HEK293T (cell line): Measurements from ENCODE around the gene PRR36.

ENCODE experiments used
- CTCF ChIA-PET: fragments of 350-600 bp; formaldehyde crosslinking; extraction: SDS; loops from one replicate; lab custom pipeline; 2021; ENCODE audit warnings: antibody characterized with exemption, inconsistent platforms; lab: Yijun Ruan, JAX
- POLR2A ChIA-PET: fragments of 350-600 bp; formaldehyde crosslinking; extraction: SDS; loops from one replicate; lab custom pipeline; 2020; ENCODE audit warnings: antibody characterized with exemption, inconsistent platforms; lab: Yijun Ruan, JAX
- DNase-seq: peaks from one replicate; pipeline ENCODE4 v3.0.0; 2012; ENCODE audit warnings: mixed read lengths; ENCODE audit errors: extremely low spot score
- ARNT ChIP-seq: fragments of 450-650 bp; IDR thresholded peaks from 2 replicates; pipeline ENCODE4 v1.6.1; 2017; ENCODE audit warnings: mild to moderate bottlenecking
- BHLHE40 ChIP-seq: fragments of 450-650 bp; IDR thresholded peaks from 2 replicates; pipeline ENCODE4 v1.6.1; 2016; ENCODE audit warnings: mild to moderate bottlenecking, moderate library complexity, borderline replicate concordance
- CTBP1 ChIP-seq: fragments of 450-650 bp; IDR thresholded peaks from 2 replicates; pipeline ENCODE4 v1.6.1; 2016; ENCODE audit warnings: borderline replicate concordance
- ELF4 ChIP-seq: fragments of 450-650 bp; IDR thresholded peaks from 2 replicates; pipeline ENCODE4 v1.6.1; 2017; ENCODE audit warnings: antibody characterized with exemption
- FOXA1 ChIP-seq: fragments of 450-650 bp; IDR thresholded peaks from 2 replicates; pipeline ENCODE4 v1.6.1; 2016; ENCODE audit warnings: mild to moderate bottlenecking
- FOXK2 ChIP-seq: fragments of 450-650 bp; IDR thresholded peaks from 2 replicates; pipeline ENCODE4 v1.6.1; 2016; ENCODE audit warnings: mild to moderate bottlenecking
- FOXM1 ChIP-seq: fragments of 450-650 bp; IDR thresholded peaks from 2 replicates; pipeline ENCODE4 v1.6.1; 2017; ENCODE audit warnings: mild to moderate bottlenecking, borderline replicate concordance
- HDGF ChIP-seq: fragments of 450-650 bp; IDR thresholded peaks from 2 replicates; pipeline ENCODE4 v1.6.1; 2017; ENCODE audit warnings: antibody characterized with exemption, borderline replicate concordance
- L3MBTL2 ChIP-seq: fragments of 450-650 bp; conservative IDR thresholded peaks from 2 replicates; pipeline ENCODE4 v1.6.1; 2016; ENCODE audit warnings: mild to moderate bottlenecking
- LEF1 ChIP-seq: fragments of 450-650 bp; IDR thresholded peaks from 2 replicates; pipeline ENCODE4 v1.6.1; 2017; ENCODE audit warnings: mild to moderate bottlenecking, borderline replicate concordance
- NFRKB ChIP-seq: fragments of 450-650 bp; IDR thresholded peaks from 2 replicates; pipeline ENCODE4 v1.6.1; 2016; ENCODE audit warnings: mild to moderate bottlenecking, moderate library complexity
- PKNOX1 ChIP-seq: fragments of 450-650 bp; IDR thresholded peaks from 2 replicates; pipeline ENCODE4 v1.6.1; 2016
- SP1 ChIP-seq: fragments of 450-650 bp; IDR thresholded peaks from 2 replicates; pipeline ENCODE4 v1.6.1; 2017
- SUZ12 ChIP-seq: fragments of 450-650 bp; IDR thresholded peaks from 2 replicates; pipeline ENCODE4 v1.6.1; 2016; ENCODE audit warnings: mild to moderate bottlenecking
- TARDBP ChIP-seq: fragments of 450-650 bp; IDR thresholded peaks from 2 replicates; pipeline ENCODE4 v1.6.1; 2016
- ZNF384 ChIP-seq: fragments of 450-650 bp; IDR thresholded peaks from 2 replicates; pipeline ENCODE4 v1.6.1; 2016

PRR36 gene

GRCh38 chr19:7848779-7849457 lies 25.3 kb downstream of the PRR36 start:
- ChIA-PET CTCF (no interaction called here), POLR2A (no interaction called here)
- TF ChIP-seq SUZ12 (no peak), TARDBP (no peak), PKNOX1 (no peak)
- DNase-seq, result no peak

GRCh38 chr19:7847664-7848063 lies 26.5 kb downstream of the PRR36 start:
- TF ChIP-seq ARNT, result no peak
- no peak for TF ChIP-seq PKNOX1
- TF ChIP-seq FOXA1, result no peak
- TF ChIP-seq ZNF384, result no peak
- TF ChIP-seq HDGF, result no peak
- TF ChIP-seq BHLHE40, result no peak
- no peak for TF ChIP-seq NFRKB
- no peak for TF ChIP-seq TARDBP
- no peak for TF ChIP-seq FOXK2
- TF ChIP-seq SUZ12, result no peak
- no peak for TF ChIP-seq L3MBTL2
- TF ChIP-seq CTBP1, result no peak
- TF ChIP-seq FOXM1, result no peak
- no peak for TF ChIP-seq ELF4
- no peak for TF ChIP-seq SP1
- DNase-seq, result no peak
- CTCF ChIA-PET, result no interaction called here
- POLR2A ChIA-PET, result no interaction called here

GRCh38 chr19:7846155-7846646 lies 28.0 kb downstream of the PRR36 start:
- no peak for DNase-seq
- TF ChIP-seq PKNOX1, result no peak
- TF ChIP-seq FOXM1, result no peak
- no peak for TF ChIP-seq ELF4
- no peak for TF ChIP-seq SUZ12
- TF ChIP-seq FOXK2, result no peak
- TF ChIP-seq BHLHE40, result no peak
- TF ChIP-seq SP1, result no peak
- TF ChIP-seq LEF1, result no peak
- no peak for TF ChIP-seq NFRKB
- TF ChIP-seq FOXA1, result no peak
- TF ChIP-seq CTBP1, result no peak
- TF ChIP-seq ZNF384, result no peak
- TF ChIP-seq ARNT, result no peak
- TF ChIP-seq TARDBP, result no peak
- TF ChIP-seq HDGF, result no peak
- TF ChIP-seq L3MBTL2, result no peak
- ChIA-PET POLR2A (no interaction called here), CTCF (no interaction called here)

GRCh38 chr19:7845390-7846154 lies 28.6 kb downstream of the PRR36 start:
- CTCF ChIA-PET, result no interaction called here
- no peak for DNase-seq

More at GRCh38 chr19:7845390-7846154, 28.6 kb downstream of the PRR36 start:
- TF ChIP-seq TARDBP (no peak), SUZ12 (no peak), ZNF384 (no peak), NFRKB (no peak), BHLHE40 (no peak), L3MBTL2 (no peak), SP1 (no peak), ARNT (no peak), HDGF (no peak), FOXK2 (no peak), FOXA1 (no peak), ELF4 (no peak), FOXM1 (no peak), LEF1 (no peak), PKNOX1 (no peak), CTBP1 (no peak)
- POLR2A ChIA-PET, result no interaction called here
